Erythroblast (primary cell): ENCODE results near the gene SPAG9.

ENCODE experiments used
- GATA1 ChIP-seq: IDR thresholded peaks from 2 replicates; pipeline ENCODE4 v1.6.1; 2011; ENCODE audit warnings: low read depth, mild to moderate bottlenecking, control low read depth, low read length, moderate library complexity
- POLR2A ChIP-seq: IDR thresholded peaks from 2 replicates; pipeline ENCODE4 v1.6.1; 2011; ENCODE audit warnings: mild to moderate bottlenecking, low read length

DNA sequence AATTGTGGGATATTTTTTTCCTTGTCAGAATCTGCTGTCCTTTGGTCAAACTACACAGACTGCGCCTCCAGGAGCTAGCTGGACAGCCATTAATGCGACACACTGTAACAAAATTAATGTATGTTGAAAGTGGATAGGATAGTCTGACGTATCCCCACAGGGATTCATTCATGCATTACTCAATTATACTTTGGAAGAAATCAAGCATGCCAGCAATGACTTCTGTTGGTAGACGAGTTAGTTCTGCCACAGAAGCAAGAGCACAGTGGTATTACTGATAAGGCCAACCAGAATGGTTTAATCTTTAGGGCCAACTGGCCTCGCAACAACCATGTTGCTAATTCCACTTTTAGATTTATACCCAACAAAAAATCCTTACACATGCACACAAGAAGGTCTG lies 148.1 kb downstream of the SPAG9 start:
- no peak for TF ChIP-seq POLR2A
- TF ChIP-seq GATA1: no peak
